Type B pancreatic cell (in vitro differentiated cells): ENCODE data around the gene MGMT. TPM values are rescaled to one million over a fixed set of nuclear protein-coding genes. Genes with fewer than 3 reads are reported as not detected.

Experiments
- DNase-seq: peaks from one replicate; pipeline ENCODE4 v3.0.0; 2021; ENCODE audit warnings: mixed read lengths; ENCODE audit not compliant: unreplicated experiment; ENCODE audit errors: extremely low spot score
- H3K27ac Mint-ChIP-seq: 2 replicates; pipeline ENCODE4 v1.8.0; 2021; ENCODE audit warnings: mild to moderate bottlenecking, mixed read lengths
- H3K27me3 Mint-ChIP-seq: 2 replicates; pipeline ENCODE4 v1.8.0; 2021; ENCODE audit warnings: mixed read lengths
- H3K36me3 Mint-ChIP-seq: 2 replicates; pipeline ENCODE4 v1.8.0; 2021; ENCODE audit warnings: mixed read lengths
- H3K4me1 Mint-ChIP-seq: one replicate; pipeline ENCODE4 v1.8.0; 2021; ENCODE audit warnings: mixed read lengths; ENCODE audit not compliant: unreplicated experiment
- H3K4me3 Mint-ChIP-seq: 2 replicates; pipeline ENCODE4 v1.8.0; 2021; ENCODE audit warnings: mild to moderate bottlenecking, mixed read lengths
- H3K9me3 Mint-ChIP-seq: 2 replicates; pipeline ENCODE4 v1.8.0; 2021; ENCODE audit warnings: mixed read lengths
- total RNA-seq: library from RNA; stranded (reverse); gene quantifications from 2 replicates; pipeline ENCODE4 v1.2.1, GENCODE V29; 2021; ENCODE audit warnings: low replicate concordance
- TF ChIP-seq, protein P1 (sequence below): fragments of 200-600 bp; sonication (generic); conservative IDR thresholded peaks from 2 replicates; pipeline ENCODE4 v1.5.0; 2021; ENCODE audit warnings: antibody characterized with exemption, mild to moderate bottlenecking

MGMT gene
- total RNA-seq, 1 donor from 2014 or later: 18.8 TPM

DNA sequence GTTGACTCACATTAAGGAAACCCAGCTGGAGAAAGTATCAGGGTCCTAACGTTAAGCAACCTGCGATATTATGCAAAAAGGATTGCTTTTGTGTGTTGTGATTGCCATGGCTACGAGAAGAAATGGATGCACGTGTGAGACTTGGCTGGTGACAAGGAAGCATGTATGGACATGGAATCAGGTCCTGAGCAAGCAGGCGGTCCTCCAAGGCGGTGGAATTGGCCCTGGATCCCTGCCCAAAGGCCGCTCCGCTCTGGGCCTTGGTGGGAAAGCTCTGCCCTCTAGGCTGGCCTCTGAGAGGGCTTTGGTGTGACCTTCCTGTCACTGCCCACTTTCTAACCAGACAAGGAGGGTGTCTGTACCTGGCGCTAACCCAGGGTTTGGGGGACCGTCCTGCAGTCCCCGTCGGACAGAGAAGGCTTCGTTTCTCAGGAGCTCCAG is 305.0 kb downstream of the MGMT start:
- H3K27me3 Mint-ChIP-seq: no peaks in the 10 kb centered on the region
- no peaks in the 10 kb centered on the region for H3K4me1 Mint-ChIP-seq
- no peak overlapping the region for H3K4me3 Mint-ChIP-seq
- peak; percentile 51 for DNase-seq
- H3K9me3 Mint-ChIP-seq: no peaks in the 10 kb centered on the region
- TF ChIP-seq, protein P1, sequence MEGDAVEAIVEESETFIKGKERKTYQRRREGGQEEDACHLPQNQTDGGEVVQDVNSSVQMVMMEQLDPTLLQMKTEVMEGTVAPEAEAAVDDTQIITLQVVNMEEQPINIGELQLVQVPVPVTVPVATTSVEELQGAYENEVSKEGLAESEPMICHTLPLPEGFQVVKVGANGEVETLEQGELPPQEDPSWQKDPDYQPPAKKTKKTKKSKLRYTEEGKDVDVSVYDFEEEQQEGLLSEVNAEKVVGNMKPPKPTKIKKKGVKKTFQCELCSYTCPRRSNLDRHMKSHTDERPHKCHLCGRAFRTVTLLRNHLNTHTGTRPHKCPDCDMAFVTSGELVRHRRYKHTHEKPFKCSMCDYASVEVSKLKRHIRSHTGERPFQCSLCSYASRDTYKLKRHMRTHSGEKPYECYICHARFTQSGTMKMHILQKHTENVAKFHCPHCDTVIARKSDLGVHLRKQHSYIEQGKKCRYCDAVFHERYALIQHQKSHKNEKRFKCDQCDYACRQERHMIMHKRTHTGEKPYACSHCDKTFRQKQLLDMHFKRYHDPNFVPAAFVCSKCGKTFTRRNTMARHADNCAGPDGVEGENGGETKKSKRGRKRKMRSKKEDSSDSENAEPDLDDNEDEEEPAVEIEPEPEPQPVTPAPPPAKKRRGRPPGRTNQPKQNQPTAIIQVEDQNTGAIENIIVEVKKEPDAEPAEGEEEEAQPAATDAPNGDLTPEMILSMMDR: no peak
- H3K36me3 Mint-ChIP-seq: peaks cover 7% of the 10 kb centered on the region
- no peak overlapping the region for H3K27ac Mint-ChIP-seq

- Mint-ChIP-seq H3K27ac (no peak overlapping the region), H3K27me3 (no peaks in the 10 kb centered on the region), H3K36me3 (peaks cover 7% of the 10 kb centered on the region), H3K9me3 (no peaks in the 10 kb centered on the region), H3K4me3 (no peak overlapping the region), H3K4me1 (no peaks in the 10 kb centered on the region)
- DNase-seq: peak; percentile 51
- TF ChIP-seq, protein P1: no peak
These were observed 305.7 kb downstream of the MGMT start for GRCh38 chr10:129772468-129773358.

GRCh38 chr10:129773359-129773990 is 306.4 kb downstream of the MGMT start:
- Mint-ChIP-seq H3K4me1 (no peaks in the 10 kb centered on the region), H3K27me3 (no peaks in the 10 kb centered on the region), H3K36me3 (peaks cover 7% of the 10 kb centered on the region), H3K4me3 (no peak overlapping the region), H3K9me3 (no peaks in the 10 kb centered on the region), H3K27ac (no peak overlapping the region)
- peak; percentile 62 for DNase-seq
- TF ChIP-seq, protein P1: no peak

DNA sequence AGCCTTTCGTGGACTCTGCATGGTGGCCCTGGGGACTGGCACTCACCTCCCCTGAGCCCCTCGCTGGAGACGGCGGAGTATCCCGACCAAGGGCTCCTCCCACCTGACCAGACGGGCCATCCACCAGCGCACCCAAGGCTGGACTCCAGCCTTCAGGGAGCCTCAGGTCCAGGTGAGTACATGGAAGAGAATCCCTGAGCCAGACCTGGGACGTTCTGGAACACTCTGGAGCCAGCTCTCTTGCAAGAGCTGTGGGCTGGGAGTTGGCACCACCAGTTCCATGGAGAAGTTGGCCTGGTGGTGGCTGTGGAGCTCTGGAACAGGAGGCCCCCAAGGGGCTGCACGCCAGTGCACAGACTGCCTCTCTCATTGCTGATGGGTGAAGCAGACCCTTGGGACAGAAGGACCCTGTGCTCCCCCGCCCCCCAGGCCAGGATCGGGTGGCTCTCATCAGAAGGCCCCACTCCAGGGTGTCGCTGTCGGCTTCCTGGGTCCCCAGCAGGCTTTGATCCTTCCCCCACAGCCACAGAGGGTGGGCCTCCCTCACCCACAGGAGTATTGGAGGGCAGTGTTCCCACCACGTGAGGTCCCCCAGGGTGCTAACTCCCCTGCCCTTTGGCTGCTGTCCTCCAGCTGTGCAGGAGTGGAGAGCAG is 307.2 kb downstream of the MGMT start:
- no peaks in the 10 kb centered on the region for H3K4me1 Mint-ChIP-seq
- H3K27ac Mint-ChIP-seq: no peak overlapping the region
- H3K9me3 Mint-ChIP-seq: no peaks in the 10 kb centered on the region
- no peaks in the 10 kb centered on the region for H3K27me3 Mint-ChIP-seq
- H3K36me3 Mint-ChIP-seq: peaks cover 7% of the 10 kb centered on the region
- no peak overlapping the region for H3K4me3 Mint-ChIP-seq
- peak; percentile 64 for DNase-seq
- TF ChIP-seq, protein P1: no peak

GRCh38 chr10:129774736-129775401 is 307.8 kb downstream of the MGMT start:
- H3K4me1 Mint-ChIP-seq: no peaks in the 10 kb centered on the region

More at GRCh38 chr10:129774736-129775401, 307.8 kb downstream of the MGMT start:
- Mint-ChIP-seq H3K27me3 (no peaks in the 10 kb centered on the region), H3K9me3 (no peaks in the 10 kb centered on the region), H3K4me3 (no peak overlapping the region), H3K27ac (no peak overlapping the region), H3K36me3 (peaks cover 7% of the 10 kb centered on the region)
- TF ChIP-seq, protein P1: no peak
- DNase-seq: peak; percentile 63
